Lung (tissue), 12 donors: ENCODE measurements around the gene DUOX1. TPM values are rescaled to one million over a fixed set of nuclear protein-coding genes. Genes with fewer than 3 reads are reported as not detected.

ENCODE experiments used
- ATAC-seq: fragments of 200-7000 bp; cut with Tn5 transposase; one replicate; pipeline ENCODE4 v1.9.1; 2020; ENCODE audit warnings: moderate number of reproducible peaks; ENCODE audit not compliant: insufficient read depth, low FRiP score
- DNase-seq, 3 donors: peaks; one replicate each; pipeline ENCODE4 v3.0.0-alpha.2; 2013 to 2017
- H3K27ac ChIP-seq, 2 donors: one replicate each; pipeline ENCODE4 v1.5.1; 2013; ENCODE audit warnings: mild to moderate bottlenecking in 2 of 2, moderate library complexity in 2 of 2, control low read depth in 1 of 2, inconsistent platforms in 1 of 2, low read depth in 1 of 2, low read length in 1 of 2
- H3K27me3 ChIP-seq, 3 donors: one replicate each; pipeline ENCODE4 v1.5.1; 2013; ENCODE audit warnings: low read length in 2 of 3; ENCODE audit not compliant: control insufficient read depth in 3 of 3, insufficient read depth in 3 of 3
- H3K36me3 ChIP-seq, 4 donors: one replicate each; pipeline ENCODE4 v1.5.1; 2013; ENCODE audit warnings: low read length in 4 of 4, mild to moderate bottlenecking in 1 of 4, moderate library complexity in 1 of 4; ENCODE audit not compliant: control insufficient read depth in 4 of 4, insufficient read depth in 4 of 4
- H3K4me1 ChIP-seq, 5 donors: one replicate each; pipeline ENCODE4 v1.5.1; 2013; ENCODE audit warnings: low read length in 5 of 5, mild to moderate bottlenecking in 2 of 5, moderate library complexity in 1 of 5; ENCODE audit not compliant: control insufficient read depth in 5 of 5, insufficient read depth in 5 of 5
- H3K4me3 ChIP-seq: one replicate; pipeline ENCODE4 v1.5.1; 2013; ENCODE audit warnings: mild to moderate bottlenecking, control low read depth, moderate library complexity
- H3K9ac ChIP-seq, 2 donors: one replicate each; pipeline ENCODE4 v1.5.1; 2013; ENCODE audit warnings: low read length in 2 of 2, control low read depth in 1 of 2; ENCODE audit not compliant: insufficient read depth in 1 of 2
- H3K9me3 ChIP-seq, 4 donors: one replicate each; pipeline ENCODE4 v1.5.1; 2013; ENCODE audit warnings: low read length in 3 of 4, mild to moderate bottlenecking in 1 of 4, moderate library complexity in 1 of 4; ENCODE audit not compliant: control insufficient read depth in 4 of 4, insufficient read depth in 3 of 4
- CTCF ChIP-seq: IDR thresholded peaks from 2 replicates; pipeline ENCODE4 v1.5.1; 2012; ENCODE audit warnings: mild to moderate bottlenecking; ENCODE audit errors: control extremely low read depth, extremely low read depth
- WGBS, 2 donors: extraction: QIAGEN DNeasy Blood & Tissue Kit; methylation state at CpG; one replicate each; pipeline ENCODE4 v1.1.7; 2013; 5-methylcytosine and 5-hydroxymethylcytosine counted together
- polyA plus RNA-seq, 2 donors: library from polyadenylated mRNA; stranded (reverse); fragments of 200-250 nt; gene quantifications; one replicate each; pipeline ENCODE4 v1.2.1, GENCODE V29; 2013
- total RNA-seq, 2 donors: library from RNA; depleted of rRNA in 1 of 2; stranded (reverse); fragments of >200 nt in 1 of 2; gene quantifications; one replicate each; pipeline ENCODE4 v1.2.1, GENCODE V29; 2014 to 2021
- donor health status: control.
- donor health status: control.
- donor health status: Bipolar disorder and iron deficiency.
- donor health status: healthy.
- donor health status: DM: yes; HTN: yes; CAD: no.

DUOX1 gene
- total and polyA plus RNA-seq, 4 donors: 61.7 to 363 (median 115) TPM

GRCh38 chr15:45110256-45110820 is 19.5 kb upstream of the DUOX1 start:
- Histone ChIP-seq H3K9ac (no peak overlapping the region), H3K4me3 (no peak overlapping the region), H3K36me3 (peaks cover 0 to 2% (median 0%) of the 10 kb centered on the region in 4 donors), H3K9me3 (peaks cover 0 to 7% (median 0%) of the 10 kb centered on the region in 4 donors), H3K27me3 (peaks cover 10 to 68% (median 49%) of the 10 kb centered on the region in 3 donors), H3K27ac (no peak overlapping the region), H3K4me1 (peaks cover 0 to 10% (median 0%) of the 10 kb centered on the region in 5 donors)
- TF ChIP-seq CTCF: no peak
- no peak for DNase-seq
- 35 to 47% methylated on average over 10 to 11 of the region's 11 CpGs for WGBS, 2 donors
- ATAC-seq: no peak

GRCh38 chr15:45111390-45112142 is 18.2 kb upstream of the DUOX1 start:
- no peak for TF ChIP-seq CTCF
- H3K27me3 ChIP-seq: peaks cover 13 to 79% (median 61%) of the 10 kb centered on the region in 3 donors
- no peak overlapping the region for H3K27ac ChIP-seq
- no peak overlapping the region for H3K4me3 ChIP-seq
- DNase-seq: no peak
- H3K4me1 ChIP-seq: peaks cover 0 to 14% (median 0%) of the 10 kb centered on the region in 5 donors
- peaks cover 0 to 2% (median 0%) of the 10 kb centered on the region in 4 donors for H3K36me3 ChIP-seq
- no peak for ATAC-seq
- H3K9ac ChIP-seq: no peak overlapping the region
- peaks cover 0 to 9% (median 0%) of the 10 kb centered on the region in 4 donors for H3K9me3 ChIP-seq
- 7 to 8% methylated on average over 51 to 71 of the region's 71 CpGs for WGBS, 2 donors

GRCh38 chr15:45112143-45112590 is 17.6 kb upstream of the DUOX1 start:
- ATAC-seq (no peak), DNase-seq (no peak)
- Histone ChIP-seq H3K27ac (no peak overlapping the region), H3K9me3 (peaks cover 0 to 10% (median 0%) of the 10 kb centered on the region in 4 donors), H3K4me3 (no peak overlapping the region), H3K36me3 (peaks cover 0 to under 1% (median 0%) of the 10 kb centered on the region in 4 donors), H3K4me1 (peaks cover 0 to 20% (median 0%) of the 10 kb centered on the region in 5 donors), H3K27me3 (peaks cover 13 to 83% (median 67%) of the 10 kb centered on the region in 3 donors), H3K9ac (no peak overlapping the region)
- no peak for TF ChIP-seq CTCF
- WGBS, 2 donors: 2 to 7% methylated on average over 13 of the region's 13 CpGs
